GM23248 (cell line): ENCODE results near the gene HDAC10.

Experiments
- EZH2 ChIP-seq: fragments of 200-600 bp; sonication (generic); IDR thresholded peaks from 2 replicates; pipeline ENCODE4 v1.6.1; 2018; ENCODE audit warnings: antibody characterized with exemption, mild to moderate bottlenecking; ENCODE audit not compliant: insufficient read depth, poor library complexity, severe bottlenecking
- EZH2phosphoT487 ChIP-seq: fragments of 200-600 bp; sonication (generic); IDR thresholded peaks from 2 replicates; pipeline ENCODE4 v1.6.1; 2018; ENCODE audit warnings: antibody characterized with exemption, moderate library complexity, mild to moderate bottlenecking, low read depth; ENCODE audit not compliant: insufficient read depth

- no peak for TF ChIP-seq EZH2
- TF ChIP-seq EZH2phosphoT487: no peak
Observed at GRCh38 chr22:50274311-50274710, 23.2 kb upstream of the HDAC10 start.
